HepG2 (cell line): ENCODE data around the gene RFTN1.

ENCODE experiments used
- ARID2 ChIP-seq: sonication (generic); formaldehyde crosslinking; IDR thresholded peaks from 2 replicates; pipeline ENCODE4 v1.8.1; 2022; ENCODE audit warnings: mild to moderate bottlenecking, missing genetic modification reagents, borderline replicate concordance
- CTCF ChIP-seq: sonication (generic); formaldehyde crosslinking; IDR thresholded peaks from 2 replicates; pipeline ENCODE4 v1.5.0; 2020; ENCODE audit warnings: mild to moderate bottlenecking, missing genetic modification reagents, moderate library complexity
- DNMT1 ChIP-seq: sonication (generic); formaldehyde crosslinking; IDR thresholded peaks from 2 replicates; pipeline ENCODE4 v1.5.1; 2020; ENCODE audit warnings: mild to moderate bottlenecking, missing genetic modification reagents
- FIP1L1 ChIP-seq: fragments of 200-400 bp; formaldehyde crosslinking; IDR thresholded peaks from 2 replicates; pipeline ENCODE4 v1.6.1; 2018; ENCODE audit warnings: low read depth, mild to moderate bottlenecking, low read length, moderate library complexity, borderline replicate concordance; ENCODE audit not compliant: insufficient read depth
- KDM1A ChIP-seq: IDR thresholded peaks from 2 replicates; pipeline ENCODE4 v1.6.1; 2016; ENCODE audit warnings: missing compliant biosample characterization
- KDM5B ChIP-seq: sonication (generic); formaldehyde crosslinking; IDR thresholded peaks from 2 replicates; pipeline ENCODE4 v1.4.0; 2020; ENCODE audit warnings: missing genetic modification reagents, mild to moderate bottlenecking, borderline replicate concordance
- POLR2A ChIP-seq, 2 experiments: IDR thresholded peaks; 2 replicates each; pipeline ENCODE4 v1.6.1; 2011; ENCODE audit warnings: low read depth in 2 of 2, low read length in 2 of 2, mild to moderate bottlenecking in 1 of 2, moderate library complexity in 1 of 2; ENCODE audit not compliant: insufficient read depth in 1 of 2
- TARDBP ChIP-seq: sonication (generic); formaldehyde crosslinking; IDR thresholded peaks from 2 replicates; pipeline ENCODE4 v1.8.0; 2022; ENCODE audit warnings: mild to moderate bottlenecking, missing genetic modification reagents
- USF2 ChIP-seq, 2 experiments: sonication (generic) in 1 of 2; formaldehyde crosslinking in 1 of 2; IDR thresholded peaks; 2 replicates each; pipeline versions ENCODE4 v1.5.1 to v1.6.1; 2011 to 2020; ENCODE audit warnings: borderline replicate concordance in 1 of 2, low read depth in 1 of 2, low read length in 1 of 2, mild to moderate bottlenecking in 1 of 2, missing genetic modification reagents in 1 of 2, moderate library complexity in 1 of 2

- TF ChIP-seq TARDBP (CRISPR knock-in tag) (no peak), USF2 (IDR thresholded peaks at IDR 0.05; ENCODE audit: low read depth, low read length) (no peak), USF2 (CRISPR knock-in tag; IDR thresholded peaks at IDR 0.05; ENCODE audit: borderline replicate concordance) (no peak), ARID2 (CRISPR knock-in tag) (no peak), KDM1A (CRISPR knock-in tag) (no peak), CTCF (CRISPR knock-in tag) (no peak), DNMT1 (CRISPR knock-in tag) (no peak), POLR2A (IDR thresholded peaks at IDR 0.05; ENCODE audit: insufficient read depth in 1 of 2, low read depth in 2 of 2, low read length in 2 of 2) (no peak), FIP1L1 (no peak), KDM5B (CRISPR knock-in tag) (no peak)
Observed at GRCh38 chr3:16363636-16364035, 149.9 kb downstream of the RFTN1 start.
